ENCODE results near the gene CSNK1A1. TPM values are rescaled to one million over a fixed set of nuclear protein-coding genes. Genes with fewer than 3 reads are reported as not detected.

Gene CSNK1A1
- total RNA-seq, 1 experiment from 2014 or later = 263 TPM

DNA sequence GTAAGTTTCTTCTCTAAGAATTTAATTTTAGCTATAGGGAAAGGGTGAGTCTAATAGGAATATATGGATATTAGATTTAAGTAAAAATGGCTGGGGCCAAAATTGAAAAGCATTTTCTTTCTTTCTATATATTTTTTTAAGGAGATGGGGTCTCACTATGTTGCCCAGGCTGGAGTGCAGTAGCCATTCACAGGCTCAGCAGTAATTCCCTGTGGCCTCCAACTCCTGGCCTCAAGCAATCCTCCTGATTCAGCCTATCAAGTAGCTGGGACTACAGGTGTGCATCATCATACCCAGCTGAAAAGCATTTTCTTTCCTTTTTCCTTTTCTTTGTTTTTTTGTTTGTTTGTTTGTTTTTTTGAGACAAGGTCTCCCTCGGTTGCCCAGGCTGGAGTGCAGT lies 41.1 kb downstream of the CSNK1A1 start:
- H3K79me2 ChIP-seq (ENCODE audit: insufficient read depth, low read length) = peaks cover 93% of the 10 kb centered on the region
- ChIA-PET POLR2A (no interaction called here), CTCF (no interaction called here)

GRCh38 chr5:149504677-149505076 lies 46.6 kb downstream of the CSNK1A1 start:
- intact Hi-C loops (cut with micrococcal nuclease) = no loop called here
- no peak overlapping the region for H3K27ac ChIP-seq (ENCODE audit: low read depth, low read length)
- POLR2A ChIA-PET = no interaction called here

More for the DNA sequence above, 41.1 kb downstream of the CSNK1A1 start:
- no peak for DNase-seq (ENCODE audit: low read depth, low spot score)
- Histone ChIP-seq H3K27me3 (ENCODE audit: insufficient read depth, low read length) (no peaks in the 10 kb centered on the region), H3K4me2 (ENCODE audit: low read length) (no peak overlapping the region), H3K36me3 (ENCODE audit: control insufficient read depth in 1 of 2, insufficient read depth in 2 of 2, low read length in 2 of 2) (peaks cover 64 to 71% of the 10 kb centered on the region in 2 experiments), H3K27ac (ENCODE audit: low read depth, low read length) (no peak overlapping the region), H3K9me2 (ENCODE audit: insufficient read depth) (no peaks in the 10 kb centered on the region), H2AFZ (ENCODE audit: low read depth, low read length, poor library complexity, severe bottlenecking) (no peak overlapping the region), H3K9me3 (ENCODE audit: control insufficient read depth in 1 of 2, insufficient read depth in 1 of 2, low read depth in 1 of 2, low read length in 2 of 2) (no peaks in the 10 kb centered on the region), H3K9ac (ENCODE audit: low read length) (no peak overlapping the region), H4K20me1 (ENCODE audit: insufficient read depth) (peaks cover 19% of the 10 kb centered on the region), H3K4me3 (replicated peaks in 1 of 2; ENCODE audit: low read depth in 1 of 2, low read length in 2 of 2) (no peak overlapping the region), H3K4me1 (ENCODE audit: control insufficient read depth in 1 of 2, insufficient read depth in 2 of 2, low read length in 2 of 2) (no peaks in the 10 kb centered on the region)
- TF ChIP-seq, protein P1, sequence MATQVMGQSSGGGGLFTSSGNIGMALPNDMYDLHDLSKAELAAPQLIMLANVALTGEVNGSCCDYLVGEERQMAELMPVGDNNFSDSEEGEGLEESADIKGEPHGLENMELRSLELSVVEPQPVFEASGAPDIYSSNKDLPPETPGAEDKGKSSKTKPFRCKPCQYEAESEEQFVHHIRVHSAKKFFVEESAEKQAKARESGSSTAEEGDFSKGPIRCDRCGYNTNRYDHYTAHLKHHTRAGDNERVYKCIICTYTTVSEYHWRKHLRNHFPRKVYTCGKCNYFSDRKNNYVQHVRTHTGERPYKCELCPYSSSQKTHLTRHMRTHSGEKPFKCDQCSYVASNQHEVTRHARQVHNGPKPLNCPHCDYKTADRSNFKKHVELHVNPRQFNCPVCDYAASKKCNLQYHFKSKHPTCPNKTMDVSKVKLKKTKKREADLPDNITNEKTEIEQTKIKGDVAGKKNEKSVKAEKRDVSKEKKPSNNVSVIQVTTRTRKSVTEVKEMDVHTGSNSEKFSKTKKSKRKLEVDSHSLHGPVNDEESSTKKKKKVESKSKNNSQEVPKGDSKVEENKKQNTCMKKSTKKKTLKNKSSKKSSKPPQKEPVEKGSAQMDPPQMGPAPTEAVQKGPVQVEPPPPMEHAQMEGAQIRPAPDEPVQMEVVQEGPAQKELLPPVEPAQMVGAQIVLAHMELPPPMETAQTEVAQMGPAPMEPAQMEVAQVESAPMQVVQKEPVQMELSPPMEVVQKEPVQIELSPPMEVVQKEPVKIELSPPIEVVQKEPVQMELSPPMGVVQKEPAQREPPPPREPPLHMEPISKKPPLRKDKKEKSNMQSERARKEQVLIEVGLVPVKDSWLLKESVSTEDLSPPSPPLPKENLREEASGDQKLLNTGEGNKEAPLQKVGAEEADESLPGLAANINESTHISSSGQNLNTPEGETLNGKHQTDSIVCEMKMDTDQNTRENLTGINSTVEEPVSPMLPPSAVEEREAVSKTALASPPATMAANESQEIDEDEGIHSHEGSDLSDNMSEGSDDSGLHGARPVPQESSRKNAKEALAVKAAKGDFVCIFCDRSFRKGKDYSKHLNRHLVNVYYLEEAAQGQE (IDR thresholded peaks at IDR 0.05; ENCODE audit: low read depth) = no peak
- intact Hi-C loops (cut with micrococcal nuclease) = no loop called here
- no peak for ATAC-seq
- RAD21 ChIA-PET (ENCODE audit: low non-redundant PET in 1 of 2, low total read pairs in 2 of 2, uncharacterized antibody in 2 of 2, unreplicated experiment in 2 of 2) = no interaction called here
- no TSS peak for BruUV-seq (replicated peaks)

More at GRCh38 chr5:149504677-149505076, 46.6 kb downstream of the CSNK1A1 start:
- no peak for ATAC-seq
- DNase-seq (ENCODE audit: low read depth, low spot score) = no peak
- no peaks in the 10 kb centered on the region for H3K9me2 ChIP-seq (ENCODE audit: insufficient read depth)
- no peak overlapping the region for H3K4me2 ChIP-seq (ENCODE audit: low read length)
- H2AFZ ChIP-seq (ENCODE audit: low read depth, low read length, poor library complexity, severe bottlenecking) = no peak overlapping the region
- BruUV-seq (replicated peaks) = no TSS peak
- CTCF ChIA-PET = no interaction called here
- peaks cover 66 to 75% of the 10 kb centered on the region in 2 experiments for H3K36me3 ChIP-seq (ENCODE audit: control insufficient read depth in 1 of 2, insufficient read depth in 2 of 2, low read length in 2 of 2)
- TF ChIP-seq ZFX (IDR thresholded peaks at IDR 0.05) (no peak), EZH2 (IDR thresholded peaks at IDR 0.05) (no peak), CBX3 (IDR thresholded peaks at IDR 0.05; ENCODE audit: low read depth) (no peak), POLR2A (IDR thresholded peaks at IDR 0.05; ENCODE audit: borderline replicate concordance, extremely low read depth, insufficient read depth, insufficient read length) (no peak), RAD21 (IDR thresholded peaks at IDR 0.05; ENCODE audit: low read depth) (no peak), FOSL1 (IDR thresholded peaks at IDR 0.05; ENCODE audit: low read depth) (no peak), ZBTB33 (IDR thresholded peaks at IDR 0.05; ENCODE audit: extremely low read depth, insufficient replicate concordance, low read length) (no peak)
- TF ChIP-seq, protein P2, sequence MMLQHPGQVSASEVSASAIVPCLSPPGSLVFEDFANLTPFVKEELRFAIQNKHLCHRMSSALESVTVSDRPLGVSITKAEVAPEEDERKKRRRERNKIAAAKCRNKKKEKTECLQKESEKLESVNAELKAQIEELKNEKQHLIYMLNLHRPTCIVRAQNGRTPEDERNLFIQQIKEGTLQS (IDR thresholded peaks at IDR 0.05) = no peak
- H3K27me3 ChIP-seq (ENCODE audit: insufficient read depth, low read length) = no peaks in the 10 kb centered on the region
- no peak overlapping the region for H3K4me3 ChIP-seq (replicated peaks in 1 of 2; ENCODE audit: low read depth in 1 of 2, low read length in 2 of 2)
- RAD21 ChIA-PET (ENCODE audit: low non-redundant PET in 1 of 2, low total read pairs in 2 of 2, uncharacterized antibody in 2 of 2, unreplicated experiment in 2 of 2) = no interaction called here
- H4K20me1 ChIP-seq (ENCODE audit: insufficient read depth) = peaks cover 16% of the 10 kb centered on the region; the same call in 1 of the 2 replicates
- peaks cover 75% of the 10 kb centered on the region for H3K79me2 ChIP-seq (ENCODE audit: insufficient read depth, low read length)
- H3K9me3 ChIP-seq (ENCODE audit: control insufficient read depth in 1 of 2, insufficient read depth in 1 of 2, low read depth in 1 of 2, low read length in 2 of 2) = no peaks in the 10 kb centered on the region
- no peak overlapping the region for H3K9ac ChIP-seq (ENCODE audit: low read length)
- no peaks in the 10 kb centered on the region for H3K4me1 ChIP-seq (ENCODE audit: control insufficient read depth in 1 of 2, insufficient read depth in 2 of 2, low read length in 2 of 2)
